Neural progenitor cell (in vitro differentiated cells): Measurements from ENCODE around the gene PARVA.

Experiments
- EZH2 ChIP-seq: fragments of 200-600 bp; sonication (generic); IDR thresholded peaks from 2 replicates; pipeline ENCODE4 v1.6.1; 2017; ENCODE audit warnings: antibody characterized with exemption, mild to moderate bottlenecking, moderate library complexity
- TF ChIP-seq, protein P1 (sequence below): fragments of 200-600 bp; sonication (generic); IDR thresholded peaks from 2 replicates; pipeline ENCODE4 v1.5.1; 2017; ENCODE audit warnings: antibody characterized with exemption, mild to moderate bottlenecking

DNA sequence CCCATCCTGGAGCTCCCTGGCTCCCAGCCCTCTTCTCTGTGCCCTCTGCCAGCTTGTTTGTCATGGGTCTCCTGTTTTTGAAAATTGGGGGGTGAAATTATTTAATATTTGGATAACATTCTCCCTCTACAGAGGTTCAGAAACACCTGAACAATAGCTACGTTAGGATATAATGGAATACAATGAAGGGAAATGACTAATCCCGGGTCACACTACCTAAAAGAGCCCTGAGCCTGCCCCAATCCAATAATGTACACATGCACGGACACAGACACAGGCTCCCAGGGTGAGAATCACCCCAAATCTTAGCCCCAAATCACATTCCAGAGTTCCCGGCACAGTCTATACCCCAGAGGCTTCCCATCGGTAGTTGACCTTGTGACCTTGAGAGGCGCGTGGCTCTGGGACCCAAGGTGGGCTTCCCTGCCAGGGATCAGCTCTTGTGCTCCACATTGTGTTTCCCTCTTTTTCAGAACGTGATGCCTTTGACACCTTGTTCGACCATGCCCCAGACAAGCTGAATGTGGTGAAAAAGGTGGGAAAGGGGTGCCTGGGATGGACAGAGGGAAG, 135.5 kb downstream of the PARVA start:
- TF ChIP-seq, protein P1, sequence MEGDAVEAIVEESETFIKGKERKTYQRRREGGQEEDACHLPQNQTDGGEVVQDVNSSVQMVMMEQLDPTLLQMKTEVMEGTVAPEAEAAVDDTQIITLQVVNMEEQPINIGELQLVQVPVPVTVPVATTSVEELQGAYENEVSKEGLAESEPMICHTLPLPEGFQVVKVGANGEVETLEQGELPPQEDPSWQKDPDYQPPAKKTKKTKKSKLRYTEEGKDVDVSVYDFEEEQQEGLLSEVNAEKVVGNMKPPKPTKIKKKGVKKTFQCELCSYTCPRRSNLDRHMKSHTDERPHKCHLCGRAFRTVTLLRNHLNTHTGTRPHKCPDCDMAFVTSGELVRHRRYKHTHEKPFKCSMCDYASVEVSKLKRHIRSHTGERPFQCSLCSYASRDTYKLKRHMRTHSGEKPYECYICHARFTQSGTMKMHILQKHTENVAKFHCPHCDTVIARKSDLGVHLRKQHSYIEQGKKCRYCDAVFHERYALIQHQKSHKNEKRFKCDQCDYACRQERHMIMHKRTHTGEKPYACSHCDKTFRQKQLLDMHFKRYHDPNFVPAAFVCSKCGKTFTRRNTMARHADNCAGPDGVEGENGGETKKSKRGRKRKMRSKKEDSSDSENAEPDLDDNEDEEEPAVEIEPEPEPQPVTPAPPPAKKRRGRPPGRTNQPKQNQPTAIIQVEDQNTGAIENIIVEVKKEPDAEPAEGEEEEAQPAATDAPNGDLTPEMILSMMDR = no peak
- TF ChIP-seq EZH2 = no peak
